GM21367 (cell line): ENCODE results near the gene ADARB2.
"Not testable (repeated sequence)": the region's sequence is repeated elsewhere in the genome, so short reads cannot be mapped to it uniquely, and the experiment has no call there.

Source experiments
- ATAC-seq: cut with Tn5 transposase; IDR thresholded peaks from one replicate; pipeline ENCODE4 v1.9.1; 2021; ENCODE audit not compliant: unreplicated experiment

ADARB2 gene

DNA sequence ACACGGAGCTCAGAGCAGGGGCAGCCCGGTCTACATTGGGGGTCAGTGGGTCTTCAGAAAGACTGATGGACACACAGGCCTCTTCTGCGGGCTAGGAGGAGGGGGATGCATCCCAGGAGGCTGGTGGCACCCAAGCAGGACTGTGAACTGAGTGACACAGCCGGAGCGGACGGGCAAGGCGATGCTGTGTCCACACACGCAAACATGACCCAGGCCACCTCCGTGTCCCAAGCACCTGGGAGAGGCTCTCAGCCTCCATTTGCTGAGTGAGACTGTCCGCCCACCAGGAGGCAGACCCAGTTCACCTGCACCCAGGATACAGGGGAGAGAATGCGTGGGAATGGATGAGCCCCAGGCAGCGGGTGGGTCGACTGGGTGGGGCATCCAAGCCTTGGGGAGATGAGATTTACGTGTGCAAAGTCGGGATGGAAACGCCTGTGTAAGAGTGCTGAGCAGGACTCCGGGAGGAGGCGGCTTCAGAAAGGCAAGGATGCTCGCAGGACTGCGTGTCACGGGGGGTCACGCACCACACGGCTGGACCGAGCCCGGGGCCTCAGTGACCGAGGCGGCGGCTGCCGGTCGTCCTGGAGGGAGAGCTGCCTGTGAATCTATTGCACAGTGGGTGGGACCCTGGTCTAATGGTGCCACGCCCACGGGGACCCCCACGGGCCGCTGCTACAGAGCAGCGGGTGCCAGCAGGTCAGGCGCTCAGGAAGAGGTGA, 262.8 kb downstream of the ADARB2 start:
- ATAC-seq: no peak

DNA sequence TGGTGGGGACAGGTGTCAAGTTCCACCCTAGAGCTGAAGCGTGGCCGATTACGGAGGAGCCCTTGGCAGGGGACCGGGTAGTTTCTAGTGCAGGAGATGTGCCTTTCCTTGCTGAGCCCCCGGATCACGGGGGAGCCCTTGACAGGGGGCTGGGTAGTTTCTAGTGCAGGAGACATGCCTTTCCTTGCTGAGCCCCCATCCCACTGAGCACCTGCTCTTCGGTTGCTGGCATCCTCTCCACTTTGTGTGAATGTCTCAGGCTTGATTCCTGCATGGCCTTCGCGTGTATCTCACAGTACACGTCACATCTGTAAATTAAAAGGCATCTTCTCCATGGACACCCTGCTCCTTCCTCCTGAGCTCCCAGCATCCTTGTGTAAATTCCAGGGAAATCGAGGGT, 263.5 kb downstream of the ADARB2 start:
- ATAC-seq: no peak

- no peak for ATAC-seq
Observed at GRCh38 chr10:1472178-1472958, 265.0 kb downstream of the ADARB2 start.

GRCh38 chr10:1468811-1469210, 268.5 kb downstream of the ADARB2 start:
- no peak for ATAC-seq

- no peak for ATAC-seq
Observed at GRCh38 chr10:1467334-1468076, 269.8 kb downstream of the ADARB2 start.

DNA sequence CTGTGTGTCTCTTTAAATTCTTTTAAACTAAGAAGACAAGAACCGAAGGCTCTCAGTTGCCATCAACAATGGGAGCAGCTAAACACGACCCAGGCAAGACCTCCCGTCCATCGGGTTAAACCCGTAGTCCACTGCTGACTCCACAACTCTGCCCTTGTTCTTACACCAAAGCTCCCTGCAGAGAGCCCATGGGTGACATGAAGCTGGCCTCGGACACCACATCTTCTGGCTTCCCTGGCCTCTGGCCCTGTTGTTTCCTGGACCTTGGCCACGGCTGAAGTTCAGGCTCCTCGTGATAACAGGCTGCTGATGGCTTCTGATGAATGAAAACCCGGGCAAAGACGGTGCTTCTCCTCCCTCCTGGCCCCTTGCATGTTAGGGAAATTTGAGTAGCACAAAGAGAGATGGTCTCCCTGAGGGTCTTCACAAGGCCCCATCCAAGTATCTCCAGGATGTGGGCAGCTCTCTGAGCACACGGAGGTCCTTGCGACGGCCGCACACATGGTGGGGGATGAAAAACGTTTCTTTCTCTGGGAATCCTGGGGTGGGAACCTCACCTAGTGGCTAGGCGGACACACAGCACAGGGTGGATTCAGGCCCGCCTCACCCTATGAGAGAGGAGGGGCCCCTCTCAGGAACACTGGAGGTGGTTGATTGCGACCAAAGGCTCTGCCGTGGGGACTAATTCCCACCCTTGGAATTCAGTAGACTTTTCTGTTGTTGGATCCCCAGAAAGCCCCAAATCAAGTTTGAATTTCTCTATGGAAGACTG, 271.1 kb downstream of the ADARB2 start:
- no peak for ATAC-seq

- ATAC-seq: peak; percentile 79
Observed at GRCh38 chr10:1465418-1465911, 271.9 kb downstream of the ADARB2 start.

DNA sequence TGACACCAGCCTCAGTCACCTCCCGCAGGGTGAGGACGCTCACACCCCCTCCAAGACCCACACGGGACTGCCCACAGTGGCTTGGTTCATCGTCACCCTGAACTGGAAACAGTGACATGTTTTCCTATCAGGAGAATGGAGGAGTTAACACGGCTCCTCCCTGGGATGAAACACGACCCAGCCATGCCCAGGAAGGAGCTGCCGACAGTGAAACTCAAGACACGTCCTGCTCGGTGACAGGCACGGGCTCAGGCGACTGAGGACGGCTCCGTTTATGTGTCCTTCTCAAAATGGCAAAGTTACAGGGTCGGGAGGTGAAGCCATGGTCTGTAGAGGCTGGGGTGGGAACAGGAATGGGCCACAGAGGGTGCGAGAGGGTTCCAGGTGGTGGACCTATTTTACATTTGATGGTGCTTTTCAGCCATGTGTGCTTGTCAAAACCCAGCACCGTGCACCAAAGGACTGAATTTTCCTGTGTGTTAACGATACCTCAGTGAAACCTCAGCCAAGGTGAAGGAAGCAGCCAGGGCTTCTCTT, 272.4 kb downstream of the ADARB2 start:
- no peak for ATAC-seq

DNA sequence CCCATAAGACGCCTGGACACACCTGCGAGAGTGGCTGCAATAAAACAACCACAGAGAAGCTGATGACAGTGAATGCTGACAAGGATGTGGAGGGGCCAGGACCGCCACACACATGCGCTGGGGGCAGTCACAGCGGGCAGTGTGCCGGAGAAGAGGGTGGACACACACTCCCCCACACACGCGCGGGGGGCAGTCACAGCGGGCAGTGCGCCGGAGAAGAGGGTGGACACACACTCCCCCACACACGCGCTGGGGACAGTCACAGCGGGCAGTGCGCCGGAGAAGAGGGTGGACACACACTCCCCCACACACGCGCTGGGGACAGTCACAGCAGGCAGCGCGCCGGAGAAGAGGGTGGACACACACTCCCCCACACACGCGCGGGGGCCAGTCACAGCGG, 273.4 kb downstream of the ADARB2 start:
- not testable (repeated sequence) for ATAC-seq

DNA sequence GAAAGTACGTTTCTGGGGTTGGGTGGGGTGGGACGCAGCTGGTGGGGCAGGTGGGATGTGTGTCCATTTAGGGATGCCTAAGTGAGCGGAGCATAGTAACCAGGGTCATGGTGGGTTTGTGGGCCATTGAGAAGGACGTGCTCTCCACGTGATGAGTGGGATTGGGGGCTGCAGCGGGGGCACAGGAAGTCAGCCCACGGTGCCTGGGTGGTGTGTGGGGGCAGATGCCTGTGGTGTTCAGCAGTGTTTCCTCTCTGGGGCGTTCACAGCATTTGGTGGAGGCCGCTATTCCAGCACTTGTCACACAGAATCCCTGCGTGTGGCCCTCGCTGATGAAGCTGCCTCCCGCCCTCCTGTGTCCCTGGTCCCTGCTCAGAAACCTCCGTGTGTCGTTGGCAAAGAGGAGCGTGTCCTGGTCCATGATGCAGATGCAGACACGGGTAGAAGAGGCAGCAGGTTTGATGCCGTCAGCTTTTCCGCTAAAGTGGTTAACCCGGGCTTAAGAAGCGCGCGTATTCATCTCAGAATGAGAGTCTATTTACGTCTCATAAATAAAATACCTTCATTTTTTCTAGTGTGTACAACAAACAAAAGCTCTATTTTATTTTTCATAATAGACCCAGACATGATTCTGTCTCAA, 274.2 kb downstream of the ADARB2 start:
- no peak for ATAC-seq

- no peak for ATAC-seq
Observed at GRCh38 chr10:1462521-1462920, 274.8 kb downstream of the ADARB2 start.

GRCh38 chr10:1462032-1462431, 275.3 kb downstream of the ADARB2 start:
- ATAC-seq: no peak

DNA sequence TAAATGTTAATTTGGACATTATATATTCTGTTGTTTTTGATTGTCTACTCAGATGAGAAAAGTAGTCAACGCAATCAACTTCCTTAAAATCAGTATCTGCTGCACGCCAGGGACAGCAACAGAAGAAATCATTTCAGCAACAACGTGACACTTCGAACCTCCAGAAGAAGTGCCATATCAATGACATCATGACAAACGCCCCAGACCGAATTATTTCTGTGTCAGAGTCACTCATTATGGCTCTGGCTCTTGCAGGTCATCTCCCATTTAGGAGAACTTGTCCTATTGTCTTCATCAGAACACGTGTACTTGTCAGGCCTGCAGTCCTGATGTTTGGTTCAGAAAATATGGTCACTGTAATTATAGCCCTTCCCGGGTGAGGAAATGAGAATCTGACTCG, 276.3 kb downstream of the ADARB2 start:
- no peak for ATAC-seq

DNA sequence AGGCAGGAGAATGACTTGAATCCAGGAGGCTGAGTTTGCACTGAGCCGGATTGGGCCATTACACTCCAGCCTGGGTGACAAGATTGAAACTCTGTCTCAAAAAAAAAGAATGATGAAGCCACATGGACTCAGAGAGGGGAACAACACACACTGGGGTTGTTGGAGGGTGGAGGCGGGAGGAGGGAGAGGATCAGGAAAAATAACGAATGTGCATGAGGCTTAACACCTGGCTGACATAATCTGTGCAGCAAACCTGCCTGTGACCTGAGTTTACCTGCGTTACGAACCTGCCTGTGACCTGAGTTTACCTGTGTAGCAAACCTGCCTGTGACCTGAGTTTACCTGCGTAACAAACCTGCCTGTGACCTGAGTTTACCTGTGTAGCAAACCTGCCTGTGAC, 277.7 kb downstream of the ADARB2 start:
- not testable (repeated sequence) for ATAC-seq

DNA sequence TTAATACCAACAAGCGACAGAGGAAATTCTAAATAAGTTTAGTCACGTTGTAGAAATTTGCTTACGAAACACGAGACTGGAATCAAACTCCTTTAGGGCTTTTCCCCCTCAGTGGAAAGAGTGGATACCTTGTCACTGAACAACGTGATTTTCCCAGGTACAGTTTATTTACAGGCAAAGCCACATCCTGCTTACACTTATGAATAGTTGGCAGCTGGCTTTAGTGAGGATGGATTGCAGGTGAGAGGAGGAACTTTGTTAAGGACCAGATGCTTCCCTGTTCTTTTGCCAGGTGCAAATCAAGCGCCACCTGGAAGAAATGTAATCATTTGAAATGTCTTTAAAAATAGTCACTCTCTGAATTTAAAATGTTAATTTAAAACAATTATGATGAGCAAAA, 282.4 kb downstream of the ADARB2 start:
- no peak for ATAC-seq

DNA sequence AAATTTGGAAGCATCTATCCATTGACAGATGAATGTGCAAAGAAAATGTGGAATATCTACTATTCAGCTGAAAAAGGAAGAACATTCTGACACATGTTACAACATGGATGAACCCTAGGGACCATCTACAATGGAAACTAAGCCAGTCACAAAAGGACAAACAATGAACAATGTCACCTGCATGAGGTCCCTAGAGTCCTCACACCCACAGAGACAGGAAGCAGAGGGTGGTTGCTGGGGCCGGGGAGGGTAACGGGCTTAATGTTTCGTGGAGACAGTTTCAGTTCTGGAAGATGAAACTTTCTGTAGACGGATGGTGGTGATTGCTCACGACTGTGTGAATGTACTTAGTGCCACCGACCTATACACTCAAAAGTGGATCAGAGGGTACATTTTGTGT, 282.9 kb downstream of the ADARB2 start:
- peak; percentile 98 for ATAC-seq

GRCh38 chr10:1452777-1453176, 284.5 kb downstream of the ADARB2 start:
- no peak for ATAC-seq

- no peak for ATAC-seq
Observed at GRCh38 chr10:1451941-1452340, 285.4 kb downstream of the ADARB2 start.

GRCh38 chr10:1451362-1451888, 285.9 kb downstream of the ADARB2 start:
- ATAC-seq: no peak
